ENCODE measurements around the gene RAD51B. TPM values are rescaled to one million over a fixed set of nuclear protein-coding genes. Genes with fewer than 3 reads are reported as not detected.

Gene RAD51B
- total RNA-seq, 2 donors from 2014 or later, result 31.1 to 67.3 TPM

DNA sequence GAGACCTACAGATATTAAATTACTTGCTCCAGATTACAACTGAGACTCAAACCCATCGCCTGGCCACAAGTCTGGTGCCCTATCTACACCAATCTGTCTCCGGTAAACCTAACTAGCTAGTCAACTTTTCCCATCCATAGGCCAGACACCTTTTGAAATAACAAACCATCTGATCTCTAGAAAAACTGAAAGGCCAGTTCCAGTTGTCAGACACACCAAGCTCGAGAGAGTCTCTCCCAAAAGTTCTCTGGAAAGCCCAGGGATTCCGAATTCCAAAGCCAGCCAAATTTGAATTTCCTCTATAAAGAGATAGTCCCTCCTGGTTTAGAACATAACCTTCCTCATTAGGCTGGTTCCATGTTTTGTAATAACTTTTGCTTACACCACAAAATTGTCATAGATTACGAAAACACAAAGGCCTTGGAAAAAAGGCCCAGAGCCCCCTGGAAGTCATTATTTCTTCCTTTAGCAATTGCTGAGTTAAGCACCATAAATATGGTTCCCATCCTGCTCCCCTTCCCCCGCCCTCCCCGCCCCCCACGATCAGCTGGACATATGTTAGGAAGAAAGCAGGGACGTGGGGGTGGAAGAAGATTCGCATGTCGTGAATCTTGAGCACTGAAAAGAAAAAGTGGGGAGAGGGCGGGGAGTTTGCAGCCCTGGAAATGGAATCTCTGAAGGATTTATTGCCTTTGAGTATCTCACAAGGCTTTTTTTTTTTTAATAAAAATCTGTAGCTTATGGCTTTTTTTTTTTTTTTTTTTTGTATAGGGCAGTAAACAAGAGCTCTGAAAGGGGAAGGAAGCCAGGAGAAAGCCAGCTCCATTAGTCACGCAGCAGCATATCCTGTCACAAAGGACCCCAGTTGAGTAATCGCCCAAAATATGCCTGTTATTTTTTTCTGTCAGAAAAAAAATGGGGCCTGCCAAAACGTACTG, 862.9 kb downstream of the RAD51B start:
- no peak for DNase-seq (ENCODE audit: low spot score)
- Mint-ChIP-seq H3K4me1 (ENCODE audit: low read depth in 2 of 2) (peaks cover 34 to 38% of the 10 kb centered on the region in 2 donors), H3K9me3 (no peaks in the 10 kb centered on the region), H3K27me3 (no peaks in the 10 kb centered on the region), H3K4me3 (peak overlapping the region; percentile 32), H3K36me3 (no peaks in the 10 kb centered on the region), H3K27ac (peak overlapping the region; percentile 63 to 76)
- ATAC-seq, result no peak

DNA sequence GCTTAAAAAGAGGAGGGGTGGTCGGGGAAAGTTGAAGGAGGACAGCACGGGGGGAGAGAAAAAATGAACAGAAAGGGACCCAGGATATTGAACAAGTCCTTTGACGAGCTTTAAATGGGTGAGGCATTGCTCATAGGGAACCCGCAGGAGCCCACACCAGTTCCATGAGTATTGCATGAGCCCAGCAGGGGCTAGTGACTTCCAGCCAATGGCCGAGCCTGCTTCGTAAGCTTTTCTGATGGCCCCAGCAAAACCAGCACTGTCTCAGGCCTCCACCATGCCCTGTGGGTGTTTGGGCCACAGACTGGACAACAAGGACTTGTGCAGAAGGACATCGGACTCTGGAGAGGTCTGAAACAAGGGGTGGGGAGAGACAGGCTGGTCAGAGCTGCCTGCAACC, 863.7 kb downstream of the RAD51B start:
- Mint-ChIP-seq H3K9me3 (no peaks in the 10 kb centered on the region), H3K36me3 (no peaks in the 10 kb centered on the region), H3K4me1 (ENCODE audit: low read depth in 2 of 2) (peaks cover 33 to 38% of the 10 kb centered on the region in 2 donors), H3K27me3 (no peaks in the 10 kb centered on the region), H3K27ac (peak overlapping the region; percentile 63 to 76), H3K4me3 (peak overlapping the region; percentile 32)
- ATAC-seq, result no peak
- DNase-seq (ENCODE audit: low spot score), result no peak

GRCh38 chr14:68684466-68685418, 865.2 kb downstream of the RAD51B start:
- H3K36me3 Mint-ChIP-seq, result no peaks in the 10 kb centered on the region
- H3K4me3 Mint-ChIP-seq, result peak overlapping the region; percentile 20
- no peaks in the 10 kb centered on the region for H3K9me3 Mint-ChIP-seq
- DNase-seq (ENCODE audit: low spot score), result no peak
- ATAC-seq, result no peak
- no peaks in the 10 kb centered on the region for H3K27me3 Mint-ChIP-seq
- H3K4me1 Mint-ChIP-seq (ENCODE audit: low read depth in 2 of 2), result peaks cover 30 to 38% of the 10 kb centered on the region in 2 donors
- peak overlapping the region; percentile 29 to 70 for H3K27ac Mint-ChIP-seq

DNA sequence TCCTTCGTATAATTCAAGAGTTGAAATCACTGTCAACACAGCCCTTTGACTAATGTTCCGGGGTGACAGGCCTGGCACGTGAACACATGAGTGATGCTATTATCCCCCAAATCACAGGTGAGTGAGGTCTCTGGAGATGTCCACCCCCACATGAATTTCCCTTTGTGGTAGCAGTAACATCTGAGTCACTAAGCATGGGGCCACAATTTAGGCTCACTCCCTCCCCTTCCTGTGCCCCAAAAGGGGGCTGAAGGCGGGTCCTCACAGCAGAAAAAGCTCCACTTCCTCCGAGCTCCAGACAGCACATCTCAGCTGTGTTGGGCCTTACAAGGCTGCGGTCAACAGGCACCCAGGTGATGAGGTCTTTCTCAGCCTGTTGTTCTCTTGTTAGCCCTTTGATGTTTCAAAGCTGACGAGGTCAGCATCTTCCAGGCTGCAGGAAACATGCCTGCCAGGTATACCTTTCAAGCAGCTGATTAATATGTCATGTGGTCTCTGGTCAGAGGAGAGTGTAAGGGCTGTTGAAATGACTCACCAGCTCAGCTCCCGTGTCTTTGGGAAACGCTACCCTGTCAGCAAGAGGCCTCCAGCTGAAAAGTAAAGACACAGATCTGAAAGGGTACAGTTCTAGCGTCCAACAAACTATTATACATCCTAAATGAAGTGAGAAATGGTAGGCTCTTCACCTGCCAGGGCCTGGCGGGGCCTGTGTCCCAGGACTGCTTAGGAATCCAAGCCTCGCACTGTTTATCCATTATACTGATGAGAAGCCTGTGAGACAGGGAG, 866.0 kb downstream of the RAD51B start:
- ATAC-seq (peak; percentile 80 to 82), DNase-seq (ENCODE audit: low spot score) (no peak)
- Mint-ChIP-seq H3K27me3 (no peaks in the 10 kb centered on the region), H3K4me3 (peak overlapping the region; percentile 20), H3K36me3 (no peaks in the 10 kb centered on the region), H3K4me1 (ENCODE audit: low read depth in 2 of 2) (peaks cover 30 to 38% of the 10 kb centered on the region in 2 donors), H3K9me3 (no peaks in the 10 kb centered on the region), H3K27ac (peak overlapping the region; percentile 29 to 70)

GRCh38 chr14:68686205-68686465, 866.6 kb downstream of the RAD51B start:
- H3K27me3 Mint-ChIP-seq, result no peaks in the 10 kb centered on the region
- H3K9me3 Mint-ChIP-seq, result no peaks in the 10 kb centered on the region
- no peaks in the 10 kb centered on the region for H3K36me3 Mint-ChIP-seq
- peaks cover 30 to 38% of the 10 kb centered on the region in 2 donors for H3K4me1 Mint-ChIP-seq (ENCODE audit: low read depth in 2 of 2)
- DNase-seq (ENCODE audit: low spot score) (no peak), ATAC-seq (no peak)
- peak overlapping the region; percentile 29 to 70 for H3K27ac Mint-ChIP-seq
- no peak overlapping the region for H3K4me3 Mint-ChIP-seq

- Mint-ChIP-seq H3K27me3 (no peaks in the 10 kb centered on the region), H3K9me3 (no peaks in the 10 kb centered on the region), H3K27ac (no peak overlapping the region), H3K4me3 (no peak overlapping the region), H3K4me1 (ENCODE audit: low read depth in 2 of 2) (peaks cover 30 to 38% of the 10 kb centered on the region in 2 donors), H3K36me3 (no peaks in the 10 kb centered on the region)
- ATAC-seq, result no peak
- DNase-seq (ENCODE audit: low spot score), result no peak
Measured at GRCh38 chr14:68686724-68687123, 867.1 kb downstream of the RAD51B start.

DNA sequence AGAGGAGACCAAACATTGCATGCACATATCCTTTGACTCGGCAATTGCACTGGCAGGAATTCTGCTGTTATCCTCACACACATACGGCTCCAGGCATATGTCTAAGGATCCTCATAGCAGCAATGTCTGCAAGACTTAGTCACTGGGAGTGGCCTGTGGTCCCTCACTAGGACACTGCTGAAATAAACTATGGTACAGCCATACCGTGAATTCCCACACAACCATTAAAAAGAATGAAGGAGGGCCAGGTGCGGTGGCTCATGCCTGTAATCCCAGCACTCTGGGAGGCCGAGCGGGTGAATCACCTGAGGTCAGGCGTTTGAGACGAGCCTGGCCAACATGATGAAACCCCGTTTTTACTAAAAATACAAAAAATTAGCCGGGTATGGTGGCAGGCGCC, 868.2 kb downstream of the RAD51B start:
- ATAC-seq, result no peak
- Mint-ChIP-seq H3K9me3 (no peaks in the 10 kb centered on the region), H3K36me3 (no peaks in the 10 kb centered on the region), H3K27ac (no peak overlapping the region), H3K4me3 (no peak overlapping the region), H3K27me3 (no peaks in the 10 kb centered on the region), H3K4me1 (ENCODE audit: low read depth in 2 of 2) (peaks cover 33 to 40% of the 10 kb centered on the region in 2 donors)
- no peak for DNase-seq (ENCODE audit: low spot score)

DNA sequence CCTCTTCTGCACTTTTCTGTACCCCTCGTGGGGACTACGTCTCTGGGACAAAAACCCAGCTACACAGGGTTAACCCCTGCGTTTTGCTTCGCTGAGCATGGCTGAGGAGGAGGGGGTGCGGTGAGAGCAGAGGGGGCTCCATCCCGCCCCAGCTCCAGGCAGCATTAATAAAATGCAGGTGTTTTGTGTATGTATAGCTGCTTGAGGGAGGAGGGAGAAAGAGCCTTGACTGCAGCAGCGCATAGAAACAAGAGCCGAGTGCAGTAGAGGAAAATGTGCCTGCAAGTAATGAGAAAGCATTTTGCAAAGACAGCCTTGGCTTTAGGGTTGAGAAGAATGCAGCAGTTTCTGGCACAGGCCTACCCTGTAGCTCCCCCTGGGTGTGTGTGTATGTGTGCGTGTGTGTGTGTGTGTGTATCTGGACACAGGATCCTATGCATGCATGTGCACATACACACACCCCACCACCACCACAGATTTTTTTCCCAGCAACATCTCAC, 869.3 kb downstream of the RAD51B start:
- no peak for DNase-seq (ENCODE audit: low spot score)
- peak overlapping the region in 1 of 2 donors; percentile 16 for H3K27ac Mint-ChIP-seq

GRCh38 chr14:68689511-68689910, 869.9 kb downstream of the RAD51B start:
- Mint-ChIP-seq H3K4me3 (no peak overlapping the region), H3K27me3 (no peaks in the 10 kb centered on the region), H3K36me3 (no peaks in the 10 kb centered on the region), H3K9me3 (no peaks in the 10 kb centered on the region), H3K27ac (peak overlapping the region in 1 of 2 donors; percentile 16), H3K4me1 (ENCODE audit: low read depth in 2 of 2) (peaks cover 38 to 43% of the 10 kb centered on the region in 2 donors)
- ATAC-seq, result no peak
- no peak for DNase-seq (ENCODE audit: low spot score)

More for the DNA sequence above, 869.3 kb downstream of the RAD51B start:
- Mint-ChIP-seq H3K36me3 (no peaks in the 10 kb centered on the region), H3K4me1 (ENCODE audit: low read depth in 2 of 2) (peaks cover 39 to 45% of the 10 kb centered on the region in 2 donors), H3K4me3 (no peak overlapping the region), H3K9me3 (no peaks in the 10 kb centered on the region), H3K27me3 (no peaks in the 10 kb centered on the region)
- no peak for ATAC-seq

- H3K27ac Mint-ChIP-seq, result no peak overlapping the region
- no peaks in the 10 kb centered on the region for H3K36me3 Mint-ChIP-seq
- H3K4me1 Mint-ChIP-seq (ENCODE audit: low read depth in 2 of 2), result peaks cover 34 to 40% of the 10 kb centered on the region in 2 donors
- H3K27me3 Mint-ChIP-seq, result no peaks in the 10 kb centered on the region
- ATAC-seq, result no peak
- no peak for DNase-seq (ENCODE audit: low spot score)
- H3K9me3 Mint-ChIP-seq, result no peaks in the 10 kb centered on the region
- H3K4me3 Mint-ChIP-seq, result no peak overlapping the region
Measured at GRCh38 chr14:68690089-68690958, 870.7 kb downstream of the RAD51B start.

DNA sequence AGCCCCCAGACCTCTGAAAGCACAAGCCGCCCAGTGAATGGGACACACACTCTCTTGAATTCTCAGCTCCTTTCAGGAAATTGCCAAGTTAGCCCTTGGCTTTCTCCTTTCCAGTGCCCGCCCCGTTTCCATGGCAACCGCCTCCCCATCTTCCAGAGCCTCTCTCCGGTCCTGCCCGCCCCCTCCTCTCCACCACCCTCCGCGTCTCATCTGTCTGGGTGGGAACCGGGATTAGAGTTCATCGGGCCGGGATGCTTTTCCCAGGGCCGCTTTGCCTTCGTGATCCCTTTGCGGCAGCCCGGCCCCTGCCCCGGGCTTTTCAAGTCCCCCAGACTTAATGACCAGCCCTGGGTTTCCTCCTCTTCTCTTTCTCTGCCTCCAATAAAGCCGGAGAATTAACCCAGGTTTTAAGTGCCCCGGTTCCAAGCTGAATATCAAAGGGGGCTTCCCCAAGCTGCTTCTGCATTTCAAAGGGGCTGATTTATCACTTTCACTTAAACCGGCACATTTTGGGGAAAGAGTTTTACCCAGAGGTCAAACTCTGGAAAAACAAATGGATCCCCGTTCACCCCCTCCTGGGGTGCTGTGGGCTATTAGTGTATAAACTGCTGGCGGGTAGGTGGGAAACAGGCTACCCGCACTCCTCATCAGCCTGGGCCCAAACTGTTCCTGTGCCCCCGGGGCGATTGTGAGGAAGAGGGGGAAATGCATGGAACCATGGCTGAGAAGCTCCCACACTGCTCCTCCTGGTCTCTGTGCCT, 871.6 kb downstream of the RAD51B start:
- Mint-ChIP-seq H3K27me3 (no peaks in the 10 kb centered on the region), H3K4me1 (ENCODE audit: low read depth in 2 of 2) (peaks cover 34 to 40% of the 10 kb centered on the region in 2 donors), H3K36me3 (no peaks in the 10 kb centered on the region), H3K4me3 (no peak overlapping the region), H3K9me3 (no peaks in the 10 kb centered on the region), H3K27ac (peak overlapping the region in 1 of 2 donors; percentile 28)
- ATAC-seq, result no peak
- no peak for DNase-seq (ENCODE audit: low spot score)

- Mint-ChIP-seq H3K4me3 (no peak overlapping the region), H3K27ac (peak overlapping the region in 1 of 2 donors; percentile 28)
- no peak for ATAC-seq
Measured at GRCh38 chr14:68691792-68692118, 872.2 kb downstream of the RAD51B start.

More at GRCh38 chr14:68691792-68692118, 872.2 kb downstream of the RAD51B start:
- Mint-ChIP-seq H3K9me3 (no peaks in the 10 kb centered on the region), H3K36me3 (no peaks in the 10 kb centered on the region), H3K27me3 (no peaks in the 10 kb centered on the region), H3K4me1 (ENCODE audit: low read depth in 2 of 2) (peaks cover 35% of the 10 kb centered on the region in 2 donors)
- no peak for DNase-seq (ENCODE audit: low spot score)
